ENCODE results near the gene WAPL. TPM values are rescaled to one million over a fixed set of nuclear protein-coding genes. Genes with fewer than 3 reads are reported as not detected.

The WAPL gene
- total and polyA plus RNA-seq, 9 of the 15 experiments (the other 6 are each of a cell fraction or from before 2014, with no cell fraction given) = 14.3 to 36.4 (median 25.3) TPM

DNA sequence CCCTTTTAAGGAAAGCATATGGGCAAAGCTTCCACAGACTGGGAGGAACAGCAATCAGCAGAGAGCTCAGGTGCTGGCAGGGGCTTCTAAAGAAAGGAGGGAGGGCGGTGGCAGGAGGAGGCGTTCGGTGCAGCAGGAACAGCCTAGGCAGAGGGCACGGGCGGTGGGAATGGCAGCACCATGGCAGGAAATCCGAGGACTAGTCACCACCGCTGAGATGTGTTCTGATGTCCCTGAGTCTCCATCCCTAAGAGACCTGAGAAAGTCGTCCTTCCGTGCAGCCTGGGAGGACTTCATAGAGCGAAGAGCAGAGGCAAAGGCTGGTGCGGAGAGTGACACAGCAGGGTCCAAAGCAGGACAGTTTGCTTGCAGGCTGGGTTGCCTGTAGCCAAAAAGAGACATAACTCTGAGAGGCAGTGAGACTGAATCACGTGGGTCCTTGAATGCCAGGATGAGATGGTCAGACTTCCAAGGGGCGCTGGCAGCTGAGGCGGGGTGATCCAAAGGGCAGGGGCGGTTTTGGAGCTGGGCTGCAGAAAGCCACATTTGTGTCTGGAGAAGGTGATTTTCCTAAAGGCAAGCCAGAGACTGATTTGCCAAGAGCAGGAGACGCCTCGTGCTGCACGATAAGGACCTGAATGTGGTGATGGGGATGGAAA, 119.2 kb downstream of the WAPL start:
- BruUV-seq (replicated peaks) = no TSS peak
- in situ Hi-C loops (cut with MboI) = no loop called here
- 5% methylated on average over 13 of the region's 18 CpGs for WGBS (ENCODE audit: insufficient coverage, low coverage, missing lambda C conversion rate)

More for the DNA sequence above, 119.2 kb downstream of the WAPL start:
- Histone ChIP-seq H3K4me2 (ENCODE audit: insufficient read depth, low read length) (no peak overlapping the region), H4K20me1 (replicated peaks; ENCODE audit: control insufficient read depth, insufficient read depth, low read length) (no peaks in the 10 kb centered on the region; the same call in 1 of the 2 replicates), H3K36me3 (ENCODE audit: control insufficient read depth, insufficient read depth, low read length) (no peaks in the 10 kb centered on the region), H3K9me1 (ENCODE audit: control insufficient read depth, insufficient read depth, low read length) (no peaks in the 10 kb centered on the region), H2AFZ (ENCODE audit: low read depth, low read length) (no peak overlapping the region), H3K27me3 (ENCODE audit: control insufficient read depth in 2 of 2, insufficient read depth in 2 of 2, low read length in 2 of 2) (peaks cover 4 to 25% of the 10 kb centered on the region in 2 experiments; a peak in 3 of 5 replicates), H3K4me3 (no peak overlapping the region), H3K9ac (ENCODE audit: insufficient read depth in 1 of 2, low read depth in 2 of 2, low read length in 2 of 2) (no peak overlapping the region), H3K79me2 (ENCODE audit: control insufficient read depth, insufficient read depth, low read length) (no peaks in the 10 kb centered on the region), H3K9me3 (replicated peaks; ENCODE audit: control insufficient read depth, insufficient read depth, low read depth, low read length) (no peaks in the 10 kb centered on the region), H3K4me1 (replicated peaks in 1 of 2; ENCODE audit: control insufficient read depth in 2 of 2, insufficient read depth in 2 of 2, low read length in 2 of 2) (peaks cover 0 to 21% of the 10 kb centered on the region in 2 experiments; a peak in 2 of 5 replicates), H3K27ac (ENCODE audit: extremely low read depth, low read depth, low read length) (no peak overlapping the region)
- intact Hi-C loops (cut with micrococcal nuclease) = no loop called here
- DNase-seq (ENCODE audit: extremely low read depth in 1 of 4, low spot score in 3 of 4) (no peak), FAIRE-seq (no peak), ATAC-seq (no peak)
- ChIA-PET POLR2A (interaction anchor here (0.8 to 2.0 kb wide), 2 partner anchors 8 to 183 kb away, joined by 3 to 5 read pairs; no protein-coding TSS in a partner anchor), CTCF (ENCODE audit: low intra/inter-chr PET ratio) (no interaction called here)
- TF ChIP-seq CBX1 (IDR thresholded peaks at IDR 0.05; ENCODE audit: low read depth) (no peak), ZKSCAN3 (CRISPR knock-in tag; IDR thresholded peaks at IDR 0.05) (no peak), TBP (optimal IDR thresholded peaks at IDR 0.05; ENCODE audit: low read depth, low read length) (no peak), RUNX1 (IDR thresholded peaks at IDR 0.05; ENCODE audit: low read depth) (no peak), PHTF2 (CRISPR knock-in tag; IDR thresholded peaks at IDR 0.05) (no peak), GABPB2 (CRISPR knock-in tag; conservative IDR thresholded peaks at IDR 0.05) (no peak), ZNF740 (CRISPR knock-in tag; IDR thresholded peaks at IDR 0.05) (no peak), ZNF740 (tag; IDR thresholded peaks at IDR 0.05) (no peak), IRF2 (CRISPR knock-in tag; IDR thresholded peaks at IDR 0.05) (no peak), ZNF217 (CRISPR knock-in tag; IDR thresholded peaks at IDR 0.05) (no peak)
- TF ChIP-seq, protein P1, sequence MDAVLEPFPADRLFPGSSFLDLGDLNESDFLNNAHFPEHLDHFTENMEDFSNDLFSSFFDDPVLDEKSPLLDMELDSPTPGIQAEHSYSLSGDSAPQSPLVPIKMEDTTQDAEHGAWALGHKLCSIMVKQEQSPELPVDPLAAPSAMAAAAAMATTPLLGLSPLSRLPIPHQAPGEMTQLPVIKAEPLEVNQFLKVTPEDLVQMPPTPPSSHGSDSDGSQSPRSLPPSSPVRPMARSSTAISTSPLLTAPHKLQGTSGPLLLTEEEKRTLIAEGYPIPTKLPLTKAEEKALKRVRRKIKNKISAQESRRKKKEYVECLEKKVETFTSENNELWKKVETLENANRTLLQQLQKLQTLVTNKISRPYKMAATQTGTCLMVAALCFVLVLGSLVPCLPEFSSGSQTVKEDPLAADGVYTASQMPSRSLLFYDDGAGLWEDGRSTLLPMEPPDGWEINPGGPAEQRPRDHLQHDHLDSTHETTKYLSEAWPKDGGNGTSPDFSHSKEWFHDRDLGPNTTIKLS (IDR thresholded peaks at IDR 0.05; ENCODE audit: borderline replicate concordance, low read depth) = no peak

Data from K562 (cell line).